ENCODE data around the gene EFCAB6. TPM values are rescaled to one million over a fixed set of nuclear protein-coding genes. Genes with fewer than 3 reads are reported as not detected.

Gene EFCAB6
- total RNA-seq, 1 donor from 2014 or later: 7.0 TPM

- H3K4me3 Mint-ChIP-seq (ENCODE audit: low read depth): no peak overlapping the region
- DNase-seq (ENCODE audit: low spot score, unreplicated experiment): no peak
- peaks cover 14% of the 10 kb centered on the region for H3K9me3 Mint-ChIP-seq (ENCODE audit: low read depth)
- H3K27ac Mint-ChIP-seq: peak overlapping the region; percentile 26
- TF ChIP-seq, protein P1, sequence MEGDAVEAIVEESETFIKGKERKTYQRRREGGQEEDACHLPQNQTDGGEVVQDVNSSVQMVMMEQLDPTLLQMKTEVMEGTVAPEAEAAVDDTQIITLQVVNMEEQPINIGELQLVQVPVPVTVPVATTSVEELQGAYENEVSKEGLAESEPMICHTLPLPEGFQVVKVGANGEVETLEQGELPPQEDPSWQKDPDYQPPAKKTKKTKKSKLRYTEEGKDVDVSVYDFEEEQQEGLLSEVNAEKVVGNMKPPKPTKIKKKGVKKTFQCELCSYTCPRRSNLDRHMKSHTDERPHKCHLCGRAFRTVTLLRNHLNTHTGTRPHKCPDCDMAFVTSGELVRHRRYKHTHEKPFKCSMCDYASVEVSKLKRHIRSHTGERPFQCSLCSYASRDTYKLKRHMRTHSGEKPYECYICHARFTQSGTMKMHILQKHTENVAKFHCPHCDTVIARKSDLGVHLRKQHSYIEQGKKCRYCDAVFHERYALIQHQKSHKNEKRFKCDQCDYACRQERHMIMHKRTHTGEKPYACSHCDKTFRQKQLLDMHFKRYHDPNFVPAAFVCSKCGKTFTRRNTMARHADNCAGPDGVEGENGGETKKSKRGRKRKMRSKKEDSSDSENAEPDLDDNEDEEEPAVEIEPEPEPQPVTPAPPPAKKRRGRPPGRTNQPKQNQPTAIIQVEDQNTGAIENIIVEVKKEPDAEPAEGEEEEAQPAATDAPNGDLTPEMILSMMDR (IDR thresholded peaks at IDR 0.05; ENCODE audit: unreplicated experiment): no peak
- no peaks in the 10 kb centered on the region for H3K27me3 Mint-ChIP-seq
- no peaks in the 10 kb centered on the region for H3K4me1 Mint-ChIP-seq (ENCODE audit: low read depth)
- peaks cover 11% of the 10 kb centered on the region for H3K36me3 Mint-ChIP-seq (ENCODE audit: insufficient read depth)
Observed at GRCh38 chr22:43600265-43600664, 211.8 kb downstream of the EFCAB6 start.

GRCh38 chr22:43592476-43592875, 219.6 kb downstream of the EFCAB6 start:
- TF ChIP-seq, protein P1 (IDR thresholded peaks at IDR 0.05; ENCODE audit: unreplicated experiment): peak; percentile 33
- H3K27me3 Mint-ChIP-seq: no peaks in the 10 kb centered on the region
- H3K4me3 Mint-ChIP-seq (ENCODE audit: low read depth): no peak overlapping the region
- H3K4me1 Mint-ChIP-seq (ENCODE audit: low read depth): no peaks in the 10 kb centered on the region
- H3K9me3 Mint-ChIP-seq (ENCODE audit: low read depth): peaks cover 21% of the 10 kb centered on the region
- H3K27ac Mint-ChIP-seq: no peak overlapping the region
- DNase-seq (ENCODE audit: low spot score, unreplicated experiment): no peak
- peaks cover 13% of the 10 kb centered on the region for H3K36me3 Mint-ChIP-seq (ENCODE audit: insufficient read depth)

- Mint-ChIP-seq H3K36me3 (ENCODE audit: insufficient read depth) (peaks cover 14% of the 10 kb centered on the region), H3K4me3 (ENCODE audit: low read depth) (no peak overlapping the region), H3K27me3 (no peaks in the 10 kb centered on the region), H3K4me1 (ENCODE audit: low read depth) (no peaks in the 10 kb centered on the region), H3K9me3 (ENCODE audit: low read depth) (peaks cover 21% of the 10 kb centered on the region), H3K27ac (no peak overlapping the region)
- DNase-seq (ENCODE audit: low spot score, unreplicated experiment): no peak
- TF ChIP-seq, protein P1 (IDR thresholded peaks at IDR 0.05; ENCODE audit: unreplicated experiment): no peak
Observed at GRCh38 chr22:43591380-43591779, 220.7 kb downstream of the EFCAB6 start.

GRCh38 chr22:43587574-43587973, 224.5 kb downstream of the EFCAB6 start:
- TF ChIP-seq, protein P1 (IDR thresholded peaks at IDR 0.05; ENCODE audit: unreplicated experiment): no peak
- no peak overlapping the region for H3K27ac Mint-ChIP-seq
- H3K4me3 Mint-ChIP-seq (ENCODE audit: low read depth): no peak overlapping the region
- DNase-seq (ENCODE audit: low spot score, unreplicated experiment): no peak
- no peaks in the 10 kb centered on the region for H3K27me3 Mint-ChIP-seq
- H3K4me1 Mint-ChIP-seq (ENCODE audit: low read depth): no peaks in the 10 kb centered on the region
- H3K9me3 Mint-ChIP-seq (ENCODE audit: low read depth): peaks cover 24% of the 10 kb centered on the region
- H3K36me3 Mint-ChIP-seq (ENCODE audit: insufficient read depth): peaks cover 17% of the 10 kb centered on the region

DNA sequence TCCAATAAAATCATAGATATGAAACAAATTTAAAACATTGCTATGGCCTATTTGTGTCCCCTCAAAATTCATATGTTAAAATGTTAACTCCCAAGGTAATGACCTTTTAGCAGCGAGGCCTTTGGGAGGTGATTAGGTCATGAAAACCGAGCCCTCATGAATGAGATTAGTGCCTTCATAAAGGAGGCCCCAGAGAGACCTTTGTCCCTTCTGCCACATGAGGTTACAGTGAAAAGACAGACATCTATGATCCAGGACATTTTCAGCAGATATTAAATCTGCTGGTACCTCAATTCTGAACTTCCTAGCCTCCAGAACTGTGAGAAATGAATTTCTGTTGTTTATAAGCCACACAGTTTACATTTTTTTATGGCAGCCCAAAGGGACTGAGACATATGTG, 228.6 kb downstream of the EFCAB6 start:
- Mint-ChIP-seq H3K9me3 (ENCODE audit: low read depth) (peaks cover 27% of the 10 kb centered on the region), H3K36me3 (ENCODE audit: insufficient read depth) (peaks cover 17% of the 10 kb centered on the region), H3K4me3 (ENCODE audit: low read depth) (no peak overlapping the region), H3K4me1 (ENCODE audit: low read depth) (no peaks in the 10 kb centered on the region), H3K27ac (no peak overlapping the region), H3K27me3 (no peaks in the 10 kb centered on the region)
- no peak for DNase-seq (ENCODE audit: low spot score, unreplicated experiment)
- TF ChIP-seq, protein P1 (IDR thresholded peaks at IDR 0.05; ENCODE audit: unreplicated experiment): no peak
